HK-2 (cell line): ENCODE data around the gene MEAK7.

ENCODE experiments used
- DNase-seq: peaks from one replicate; pipeline ENCODE4 v3.0.0-alpha.2; 2018; ENCODE audit not compliant: unreplicated experiment

Gene MEAK7

DNA sequence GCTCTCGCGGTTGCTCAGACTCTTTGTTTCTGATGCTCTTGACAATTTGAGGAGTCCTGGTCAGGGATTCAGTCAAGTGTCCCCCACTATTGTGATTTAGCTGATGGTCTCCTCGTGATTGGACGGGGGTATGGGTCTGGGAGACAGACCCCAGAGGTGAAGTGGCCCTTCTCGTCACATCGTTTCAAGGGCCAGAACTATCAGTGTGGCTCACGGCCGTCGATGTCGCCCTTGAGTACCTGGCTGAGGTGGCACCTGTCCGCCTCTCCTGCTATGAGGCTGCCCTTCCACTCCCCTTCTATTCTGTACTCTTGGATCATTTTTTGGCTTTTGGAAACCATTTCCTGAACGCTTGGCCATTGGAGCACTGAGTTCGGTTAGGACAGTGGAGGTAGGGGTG is 7.4 kb upstream of the MEAK7 start:
- DNase-seq = no peak

- peak; percentile 86 for DNase-seq
Observed at GRCh38 chr16:84511180-84511800, 6.8 kb upstream of the MEAK7 start.

GRCh38 chr16:84509032-84509950 is 4.8 kb upstream of the MEAK7 start:
- DNase-seq = no peak

DNA sequence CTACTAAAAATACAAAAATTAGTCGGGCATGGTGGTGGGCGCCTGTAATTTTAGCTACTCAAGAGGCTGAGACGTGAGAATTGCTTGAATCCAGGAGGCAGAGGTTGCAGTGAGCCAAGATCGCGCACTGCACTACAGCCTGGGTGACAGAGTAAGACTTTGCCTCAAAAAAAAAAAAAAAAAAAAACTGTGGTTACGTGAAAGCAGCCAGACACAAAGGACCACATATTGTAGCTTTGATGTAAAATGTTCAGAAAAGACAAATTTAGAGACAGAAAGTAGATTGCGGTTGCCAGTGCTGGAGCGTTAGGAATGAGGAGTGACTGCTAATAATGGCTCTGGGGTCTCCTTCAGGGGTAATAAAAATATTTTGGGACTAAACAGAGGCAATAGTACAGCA is 4.0 kb upstream of the MEAK7 start:
- DNase-seq = no peak

DNA sequence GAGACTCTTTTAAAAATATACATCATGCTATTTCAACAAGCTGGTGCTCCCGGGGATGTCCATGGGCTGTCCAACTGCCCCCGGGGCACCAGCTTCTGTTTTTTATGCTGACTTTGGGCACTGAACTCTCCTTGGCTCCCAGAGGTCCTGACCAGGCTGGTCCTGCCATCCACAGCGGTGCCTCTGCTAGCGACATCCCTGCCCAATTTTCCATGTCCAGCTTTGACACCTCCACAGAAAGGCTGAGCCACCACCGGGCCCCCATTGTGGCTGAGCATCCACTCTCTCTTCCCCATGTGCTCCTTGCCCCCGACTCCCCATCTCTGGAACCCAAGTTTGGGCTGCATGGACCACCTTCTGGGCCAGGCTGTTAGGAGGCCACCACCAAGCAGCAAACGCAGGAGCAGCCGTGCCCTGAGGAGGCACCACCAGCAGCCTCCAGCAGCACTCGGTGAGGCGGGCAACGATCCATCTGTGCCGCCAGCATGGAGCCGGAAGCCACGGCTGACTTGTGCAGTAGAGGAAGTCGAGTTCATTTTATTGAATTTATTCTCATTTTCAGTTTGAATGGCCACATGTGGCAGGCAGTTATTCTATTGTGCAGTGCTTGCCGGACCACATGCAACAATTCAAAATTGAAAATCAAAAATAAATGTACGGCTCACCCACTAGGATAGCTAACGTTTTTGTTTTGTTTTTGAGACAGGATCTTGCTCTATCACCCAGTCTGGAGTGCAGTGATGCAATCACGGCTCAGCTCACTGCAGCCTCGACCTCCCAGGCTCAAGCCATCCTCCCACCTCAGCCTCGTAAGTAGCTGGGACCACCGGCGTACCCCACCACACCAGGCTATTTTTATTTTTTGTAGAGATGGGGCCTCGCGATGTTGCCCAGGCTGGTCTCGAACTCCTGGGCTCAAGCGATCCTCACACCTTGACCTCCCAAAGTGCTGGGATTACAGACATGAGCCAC is 2.8 kb upstream of the MEAK7 start:
- no peak for DNase-seq

- DNase-seq = no peak
Observed at GRCh38 chr16:84505249-84506187, 1.1 kb upstream of the MEAK7 start.

DNA sequence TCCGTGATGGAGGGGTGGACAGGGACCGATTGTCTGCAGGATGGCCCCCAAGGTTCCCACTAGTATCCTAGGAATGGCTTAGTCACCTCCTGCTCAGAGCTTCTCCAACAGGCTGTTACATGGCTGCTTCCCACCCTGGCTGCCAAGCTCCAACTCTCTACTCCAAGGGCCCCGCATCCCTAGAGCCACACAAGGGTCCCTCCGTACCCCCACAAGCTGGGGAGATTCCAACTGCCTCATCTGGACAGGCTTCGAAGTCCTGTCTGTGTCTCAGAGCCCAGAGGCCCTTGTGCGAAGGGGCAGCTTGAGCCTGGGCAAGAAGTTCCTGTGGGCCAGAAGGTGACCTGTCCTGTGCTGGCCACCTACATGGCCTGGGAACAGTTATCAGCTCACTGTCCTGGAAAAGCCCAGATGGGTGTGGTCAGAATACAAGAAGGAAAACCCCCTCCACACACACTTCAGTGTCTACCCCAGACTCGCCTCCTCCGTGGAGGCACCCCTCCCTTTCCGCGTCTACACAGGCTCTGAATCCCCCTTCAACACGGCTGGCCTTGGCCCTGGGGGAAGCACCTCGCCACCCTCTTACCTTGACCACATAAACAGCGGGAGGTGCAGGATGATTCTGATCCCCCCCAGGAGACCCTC is 586 bp downstream of the MEAK7 start:
- DNase-seq = peak; percentile 57

GRCh38 chr16:84502581-84502980 is 1.9 kb downstream of the MEAK7 start:
- no peak for DNase-seq

DNA sequence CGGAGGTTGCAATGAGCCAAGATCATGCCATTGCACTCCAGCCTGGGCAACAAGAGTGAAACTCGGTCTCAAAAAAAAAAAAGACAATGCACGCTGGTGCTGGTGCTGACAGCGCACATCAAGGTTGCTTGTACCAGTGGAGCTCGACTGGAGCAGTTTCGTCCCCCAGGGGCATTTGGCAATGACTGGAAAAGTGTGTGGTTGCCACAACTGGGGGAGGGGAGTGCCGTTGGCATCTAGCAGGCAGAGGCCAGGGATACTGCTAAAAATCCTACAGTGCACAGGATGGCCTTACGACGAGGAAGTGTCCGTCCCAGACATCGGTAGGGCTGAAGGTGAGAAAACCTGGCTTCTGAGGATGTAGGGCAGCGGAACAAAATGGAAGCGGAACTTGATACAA is 2.4 kb downstream of the MEAK7 start:
- DNase-seq = no peak

GRCh38 chr16:84501077-84501735 is 3.3 kb downstream of the MEAK7 start:
- peak; percentile 72 for DNase-seq

- no peak for DNase-seq
Observed at GRCh38 chr16:84500531-84500930, 3.9 kb downstream of the MEAK7 start.

- DNase-seq = no peak
Observed at GRCh38 chr16:84499638-84500037, 4.8 kb downstream of the MEAK7 start.

DNA sequence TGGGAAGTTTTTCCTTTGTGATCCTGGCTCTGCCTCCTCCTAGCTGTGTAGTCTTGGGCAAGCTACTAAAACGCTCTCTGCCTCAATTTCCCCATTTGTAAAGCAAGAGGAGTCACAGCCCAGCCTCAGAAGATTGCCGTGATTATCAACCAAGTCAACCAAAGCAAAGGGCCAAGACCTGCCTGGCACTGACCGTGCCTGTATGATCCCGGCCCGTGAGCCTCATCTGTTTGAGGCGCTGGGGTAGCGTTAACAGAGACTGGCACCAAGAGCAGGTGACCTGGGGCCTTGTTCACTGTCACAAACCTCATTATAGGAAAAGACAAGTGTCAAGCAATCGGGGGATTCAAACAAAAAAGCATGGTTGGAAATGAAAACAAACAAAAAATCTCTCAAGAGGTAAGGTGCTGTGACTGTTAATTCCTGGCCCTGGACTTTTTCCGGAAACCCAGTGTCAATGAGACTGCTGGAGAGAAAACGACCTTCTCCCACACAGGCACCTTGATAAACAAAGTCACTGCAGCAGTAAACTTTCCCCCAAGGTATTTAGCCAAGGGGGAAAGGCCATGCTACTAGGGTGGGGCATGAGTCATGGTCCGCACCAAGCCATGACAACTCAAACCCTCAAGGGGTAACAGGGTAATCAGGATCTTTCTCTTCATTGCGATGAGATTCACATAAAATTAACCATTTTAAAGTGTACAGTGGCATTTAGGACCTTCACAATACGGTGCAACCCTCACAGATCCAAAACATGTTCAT is 5.4 kb downstream of the MEAK7 start:
- DNase-seq = no peak

DNA sequence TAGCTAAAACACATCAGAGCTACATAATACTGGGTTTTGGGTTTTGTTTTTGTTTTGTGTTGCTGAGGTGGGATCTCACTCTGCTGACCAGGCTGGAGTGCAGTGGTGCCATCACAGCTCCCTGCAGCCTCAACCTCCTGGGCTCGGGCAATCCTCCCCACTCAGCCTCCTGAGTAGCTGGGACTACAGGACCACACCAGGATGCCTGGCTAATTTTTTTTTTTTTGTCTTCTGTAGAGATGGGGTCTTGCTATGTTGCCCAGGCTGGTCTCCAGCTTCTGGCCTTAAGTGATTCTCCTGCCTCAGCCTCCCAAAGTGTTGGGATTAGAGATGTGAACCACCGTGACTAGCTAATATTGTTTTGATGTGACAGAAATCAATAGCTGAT is 6.2 kb downstream of the MEAK7 start:
- no peak for DNase-seq

- no peak for DNase-seq
Observed at GRCh38 chr16:84497418-84498222, 6.8 kb downstream of the MEAK7 start.

DNA sequence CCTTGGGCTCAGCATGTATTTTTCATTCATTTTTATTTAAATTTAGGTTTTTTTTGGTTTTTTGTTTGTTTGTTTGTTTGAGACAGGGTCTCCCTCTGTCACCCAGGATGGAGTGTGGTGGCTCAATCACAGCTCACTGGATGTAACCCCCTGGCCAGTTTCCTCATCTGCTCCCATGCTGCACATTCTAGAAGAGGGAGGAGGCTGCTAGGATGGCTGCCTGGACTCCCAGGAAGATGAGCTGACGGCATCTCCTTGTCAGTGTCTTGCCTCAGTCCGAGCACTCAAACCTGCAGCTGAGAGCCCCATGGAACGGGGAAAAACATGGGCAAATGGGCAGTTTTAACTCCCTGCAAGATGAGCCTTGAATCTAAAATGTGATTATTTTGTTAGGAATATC is 7.5 kb downstream of the MEAK7 start:
- no peak for DNase-seq

DNA sequence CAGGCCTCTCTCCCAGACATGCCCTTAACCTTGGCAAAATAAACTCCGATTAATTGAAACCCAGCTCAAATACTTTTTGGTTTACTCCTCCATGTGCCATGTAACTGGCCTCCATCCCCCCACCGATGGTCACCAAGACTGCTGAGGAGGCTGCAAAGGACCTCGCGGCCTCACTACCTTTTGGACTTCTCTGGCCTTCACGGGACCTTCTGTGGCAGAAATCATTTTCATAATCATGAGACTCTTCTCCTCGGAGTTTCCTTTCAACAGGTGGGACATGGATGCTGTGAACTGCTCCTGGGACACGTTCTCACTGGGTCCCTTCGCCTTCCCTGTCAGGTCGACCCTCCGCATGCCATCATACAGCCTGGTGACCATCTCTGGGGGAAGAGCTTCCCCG is 9.0 kb downstream of the MEAK7 start:
- no peak for DNase-seq

- DNase-seq = no peak
Observed at GRCh38 chr16:84489131-84489530, 15.3 kb downstream of the MEAK7 start.
